Measurements from ENCODE around the gene CYP19A1. TPM values are rescaled to one million over a fixed set of nuclear protein-coding genes. Genes with fewer than 3 reads are reported as not detected.

Gene CYP19A1
- total and polyA plus RNA-seq, 9 of the 15 experiments (the other 6 are each of a cell fraction or from before 2014, with no cell fraction given): 0.16 to 0.63 (median 0.47) TPM; not detected in 3

DNA sequence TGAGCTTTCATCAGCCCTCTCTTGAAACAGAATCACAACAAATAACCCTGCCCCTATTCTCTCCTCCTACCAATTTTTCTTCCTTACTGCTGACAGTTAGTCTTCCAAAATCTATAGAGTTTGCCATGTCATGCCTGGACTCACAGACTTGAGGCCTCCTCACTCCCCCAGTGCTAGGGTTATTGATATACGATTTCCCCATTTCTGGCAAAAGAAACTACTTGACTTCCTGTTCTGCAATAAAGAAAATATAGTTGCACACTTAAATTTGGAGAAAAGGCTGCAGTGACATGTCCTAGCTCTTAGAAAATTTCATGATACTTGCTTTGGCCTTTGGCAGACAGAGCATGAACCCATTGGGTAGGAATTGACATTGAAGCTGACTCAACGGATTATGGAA is 75.9 kb downstream of the CYP19A1 start:
- ATAC-seq (no peak), FAIRE-seq (no peak), DNase-seq (ENCODE audit: extremely low read depth in 1 of 4, low spot score in 3 of 4) (no peak)
- Histone ChIP-seq H3K4me2 (ENCODE audit: insufficient read depth, low read length) (no peak overlapping the region), H3K27me3 (ENCODE audit: control insufficient read depth in 2 of 2, insufficient read depth in 2 of 2, low read length in 2 of 2) (peaks cover 18 to 38% of the 10 kb centered on the region in 2 experiments; a peak in 4 of 5 replicates), H3K4me3 (no peak overlapping the region), H3K27ac (ENCODE audit: extremely low read depth, low read depth, low read length) (no peak overlapping the region), H3K36me3 (ENCODE audit: control insufficient read depth, insufficient read depth, low read length) (no peaks in the 10 kb centered on the region), H3K4me1 (replicated peaks in 1 of 2; ENCODE audit: control insufficient read depth in 2 of 2, insufficient read depth in 2 of 2, low read length in 2 of 2) (peaks cover 0 to 5% of the 10 kb centered on the region in 2 experiments; a peak in 1 of 5 replicates), H4K20me1 (replicated peaks; ENCODE audit: control insufficient read depth, insufficient read depth, low read length) (no peaks in the 10 kb centered on the region; the same call in 1 of the 2 replicates), H3K9ac (ENCODE audit: insufficient read depth in 1 of 2, low read depth in 2 of 2, low read length in 2 of 2) (no peak overlapping the region), H3K9me3 (replicated peaks; ENCODE audit: control insufficient read depth, insufficient read depth, low read depth, low read length) (no peaks in the 10 kb centered on the region), H3K9me1 (ENCODE audit: control insufficient read depth, insufficient read depth, low read length) (no peaks in the 10 kb centered on the region), H2AFZ (ENCODE audit: low read depth, low read length) (no peak overlapping the region), H3K79me2 (ENCODE audit: control insufficient read depth, insufficient read depth, low read length) (no peaks in the 10 kb centered on the region)
- CTCF ChIA-PET (ENCODE audit: low intra/inter-chr PET ratio): no interaction called here
- in situ Hi-C loops (cut with MboI): no loop called here
- POLR2A ChIA-PET: no interaction called here
- no TSS peak for BruUV-seq (replicated peaks)
- TF ChIP-seq NFE2L1 (tag; IDR thresholded peaks at IDR 0.05; ENCODE audit: borderline replicate concordance, low read depth): no peak
- no peak for TF ChIP-seq XRCC4 (IDR thresholded peaks at IDR 0.05; ENCODE audit: extremely low read depth, insufficient read depth, insufficient read length)
- TF ChIP-seq RFX7 (CRISPR knock-in tag; IDR thresholded peaks at IDR 0.05): no peak
- no peak for TF ChIP-seq CC2D1A (IDR thresholded peaks at IDR 0.05)
- TF ChIP-seq, protein P1, sequence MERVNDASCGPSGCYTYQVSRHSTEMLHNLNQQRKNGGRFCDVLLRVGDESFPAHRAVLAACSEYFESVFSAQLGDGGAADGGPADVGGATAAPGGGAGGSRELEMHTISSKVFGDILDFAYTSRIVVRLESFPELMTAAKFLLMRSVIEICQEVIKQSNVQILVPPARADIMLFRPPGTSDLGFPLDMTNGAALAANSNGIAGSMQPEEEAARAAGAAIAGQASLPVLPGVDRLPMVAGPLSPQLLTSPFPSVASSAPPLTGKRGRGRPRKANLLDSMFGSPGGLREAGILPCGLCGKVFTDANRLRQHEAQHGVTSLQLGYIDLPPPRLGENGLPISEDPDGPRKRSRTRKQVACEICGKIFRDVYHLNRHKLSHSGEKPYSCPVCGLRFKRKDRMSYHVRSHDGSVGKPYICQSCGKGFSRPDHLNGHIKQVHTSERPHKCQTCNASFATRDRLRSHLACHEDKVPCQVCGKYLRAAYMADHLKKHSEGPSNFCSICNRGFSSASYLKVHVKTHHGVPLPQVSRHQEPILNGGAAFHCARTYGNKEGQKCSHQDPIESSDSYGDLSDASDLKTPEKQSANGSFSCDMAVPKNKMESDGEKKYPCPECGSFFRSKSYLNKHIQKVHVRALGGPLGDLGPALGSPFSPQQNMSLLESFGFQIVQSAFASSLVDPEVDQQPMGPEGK (CRISPR knock-in tag; IDR thresholded peaks at IDR 0.05; ENCODE audit: borderline replicate concordance): no peak
- no peak for TF ChIP-seq NCOA2 (IDR thresholded peaks at IDR 0.05; ENCODE audit: partially characterized antibody in 2 of 2)
- no peak for TF ChIP-seq ZNF174 (CRISPR knock-in tag; IDR thresholded peaks at IDR 0.05)
- no peak for TF ChIP-seq ZSCAN32 (CRISPR knock-in tag; IDR thresholded peaks at IDR 0.05)
- no peak for TF ChIP-seq PML (IDR thresholded peaks at IDR 0.05; ENCODE audit: low read length)
- no peak for TF ChIP-seq CBX3 (IDR thresholded peaks at IDR 0.05; ENCODE audit: borderline replicate concordance in 1 of 2, low read length in 2 of 2)
- TF ChIP-seq FOSL1 (tag; conservative IDR thresholded peaks at IDR 0.05): no peak
- no peak for TF ChIP-seq KLF13 (tag; IDR thresholded peaks at IDR 0.05; ENCODE audit: borderline replicate concordance, low read depth)
- TF ChIP-seq SP2 (IDR thresholded peaks at IDR 0.05; ENCODE audit: extremely low read depth, low read depth, low read length, poor library complexity, severe bottlenecking): no peak
- intact Hi-C loops (cut with micrococcal nuclease): no loop called here
- WGBS (ENCODE audit: insufficient coverage, low coverage, missing lambda C conversion rate): 2% methylated on average over 2 of the region's 2 CpGs

All from K562 (cell line).